Adrenal gland (tissue), 12 donors: ENCODE data around the gene MARF1. TPM values are rescaled to one million over a fixed set of nuclear protein-coding genes. Genes with fewer than 3 reads are reported as not detected.

Experiments used
- DNase-seq, 7 donors: peaks; one replicate each; pipeline ENCODE4 v3.0.0-alpha.2; 2019 to 2020
- H3K27ac ChIP-seq, 5 donors: fragments of 200-600 bp; sonication (generic) in 4 of 5; 1 replicate in 3 of 5; 2 replicates in 2 of 5; pipeline versions ENCODE4 v1.5.1 to v1.8.0; 2016 to 2020; ENCODE audit warnings: mild to moderate bottlenecking in 1 of 5
- H3K27me3 ChIP-seq: fragments of 200-600 bp; 2 replicates; pipeline ENCODE4 v1.8.0; 2021
- H3K36me3 ChIP-seq, 2 donors: fragments of 200-600 bp; replicated peaks in 1 of 2; 1 replicate in 1 of 2; 2 replicates in 1 of 2; pipeline versions ENCODE4 v1.5.1 to v1.8.0; 2018 to 2022
- H3K4me1 ChIP-seq, 2 donors: fragments of 200-600 bp; replicated peaks in 1 of 2; 1 replicate in 1 of 2; 2 replicates in 1 of 2; pipeline versions ENCODE4 v1.5.1 to v1.8.0; 2018 to 2021
- H3K4me3 ChIP-seq, 4 donors: fragments of 200-600 bp; sonication (generic) in 3 of 4; one replicate each; pipeline ENCODE4 v1.5.1; 2016 to 2018
- H3K9me3 ChIP-seq, 3 donors: fragments of 200-600 bp; sonication (generic) in 1 of 3; replicated peaks in 1 of 3; 1 replicate in 2 of 3; 2 replicates in 1 of 3; pipeline versions ENCODE4 v1.5.1 to v1.8.0; 2016 to 2021
- POLR2A ChIP-seq, 2 donors: fragments of 450-650 bp; IDR thresholded peaks; one replicate each; pipeline ENCODE4 v1.6.1; 2017; ENCODE audit warnings: antibody characterized with exemption in 2 of 2, mild to moderate bottlenecking in 2 of 2, moderate library complexity in 1 of 2
- WGBS, 4 donors: extraction: QIAGEN DNeasy Blood & Tissue Kit in 2 of 4; methylation state at CpG; one replicate each; pipeline versions ENCODE4 v1.1.5 to v1.1.7; 2013 to 2017; 5-methylcytosine and 5-hydroxymethylcytosine counted together
- intact Hi-C, 2 donors: fragments of 100-400 bp; cut with DNase I; formaldehyde crosslinking; loops; one replicate each; pipeline versions ENCODE4 v1.14.1 to v1.15.0; 2022 to 2023
- polyA plus RNA-seq, 3 donors: library from polyadenylated mRNA; stranded (reverse); fragments of 200-250 nt in 2 of 3; fragments of 350-450 nt in 1 of 3; fragmentation: Illumina TruSeq in 1 of 3; extraction: RNeasy Lipid Tissue Mini Kit (QIAGEN cat#74804) in 1 of 3; gene quantifications; one replicate each; pipeline ENCODE4 v1.2.3, GENCODE V29; 2013 to 2014
- total RNA-seq, 9 donors: library from RNA; depleted of rRNA in 4 of 9; stranded (reverse); fragments of >200 nt in 4 of 9; fragments of 120-200 nt in 1 of 9; fragmentation: NEBNext Ultra II Directional in 1 of 9; extraction: Animal tissue kit (Norgen Biotek cat#: 25700) in 1 of 9; gene quantifications; one replicate each; pipeline versions ENCODE4 v1.1.0 to v1.2.4, GENCODE V29; 2013 to 2023
- TF ChIP-seq, protein P1 (sequence below), 6 experiments: fragments of 450-650 bp in 4 of 6; fragments of 200-600 bp in 2 of 6; sonication (generic) in 1 of 6; IDR thresholded peaks; 1 replicate in 5 of 6; 2 replicates in 1 of 6; pipeline versions ENCODE4 v1.5.1 to v1.8.0; 2016 to 2021; ENCODE audit warnings: antibody characterized with exemption in 6 of 6, mild to moderate bottlenecking in 2 of 6, moderate library complexity in 1 of 6
- donor health status: healthy with polysubstance abuse.
- donor health status: Bipolar disorder and iron deficiency.
- donor health status: DM: yes; HTN: yes; CAD: no.
- donor health status: DM: no; HTN: no; CAD: no.
- donor health status: DM: no; HTN: no; CAD: no.
- donor health status: DM: yes; HTN: yes; CAD: no.

The MARF1 gene
- total and polyA plus RNA-seq, 12 donors: 13.2 to 77.9 (median 34.2) TPM

DNA sequence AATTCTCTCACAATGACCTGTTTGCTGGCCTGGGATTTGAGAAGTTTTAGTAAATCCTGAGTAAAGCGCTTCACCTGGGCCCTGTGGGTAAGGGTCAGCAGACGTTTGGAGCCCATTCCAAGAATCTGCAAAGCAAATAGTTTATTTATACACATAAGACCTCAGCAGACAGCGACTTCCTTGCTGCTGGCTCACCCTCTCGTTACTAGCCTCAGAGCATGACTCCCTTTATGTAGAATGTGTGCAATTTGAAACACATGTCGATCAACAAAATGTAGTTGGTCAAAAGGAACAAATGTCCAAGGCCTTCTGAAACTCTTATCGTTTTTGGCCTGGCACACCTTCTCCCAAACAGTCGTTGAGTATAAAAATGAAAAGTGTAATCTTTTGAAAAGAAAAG lies 31.3 kb downstream of the MARF1 start:
- TF ChIP-seq, protein P1, sequence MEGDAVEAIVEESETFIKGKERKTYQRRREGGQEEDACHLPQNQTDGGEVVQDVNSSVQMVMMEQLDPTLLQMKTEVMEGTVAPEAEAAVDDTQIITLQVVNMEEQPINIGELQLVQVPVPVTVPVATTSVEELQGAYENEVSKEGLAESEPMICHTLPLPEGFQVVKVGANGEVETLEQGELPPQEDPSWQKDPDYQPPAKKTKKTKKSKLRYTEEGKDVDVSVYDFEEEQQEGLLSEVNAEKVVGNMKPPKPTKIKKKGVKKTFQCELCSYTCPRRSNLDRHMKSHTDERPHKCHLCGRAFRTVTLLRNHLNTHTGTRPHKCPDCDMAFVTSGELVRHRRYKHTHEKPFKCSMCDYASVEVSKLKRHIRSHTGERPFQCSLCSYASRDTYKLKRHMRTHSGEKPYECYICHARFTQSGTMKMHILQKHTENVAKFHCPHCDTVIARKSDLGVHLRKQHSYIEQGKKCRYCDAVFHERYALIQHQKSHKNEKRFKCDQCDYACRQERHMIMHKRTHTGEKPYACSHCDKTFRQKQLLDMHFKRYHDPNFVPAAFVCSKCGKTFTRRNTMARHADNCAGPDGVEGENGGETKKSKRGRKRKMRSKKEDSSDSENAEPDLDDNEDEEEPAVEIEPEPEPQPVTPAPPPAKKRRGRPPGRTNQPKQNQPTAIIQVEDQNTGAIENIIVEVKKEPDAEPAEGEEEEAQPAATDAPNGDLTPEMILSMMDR (IDR thresholded peaks at IDR 0.05): no peak
- TF ChIP-seq POLR2A (IDR thresholded peaks at IDR 0.05): no peak
- no peak overlapping the region for H3K4me3 ChIP-seq
- no peak overlapping the region for H3K27ac ChIP-seq
- H3K4me1 ChIP-seq: no peaks in the 10 kb centered on the region
- peaks cover 0 to 74% of the 10 kb centered on the region in 2 donors for H3K36me3 ChIP-seq
- intact Hi-C loops: no loop called here
- DNase-seq: no peak
- 88 to 95% (median 91%) methylated on average over 7 of the region's 7 CpGs for WGBS, 4 donors
- no peaks in the 10 kb centered on the region for H3K9me3 ChIP-seq
- no peaks in the 10 kb centered on the region for H3K27me3 ChIP-seq

DNA sequence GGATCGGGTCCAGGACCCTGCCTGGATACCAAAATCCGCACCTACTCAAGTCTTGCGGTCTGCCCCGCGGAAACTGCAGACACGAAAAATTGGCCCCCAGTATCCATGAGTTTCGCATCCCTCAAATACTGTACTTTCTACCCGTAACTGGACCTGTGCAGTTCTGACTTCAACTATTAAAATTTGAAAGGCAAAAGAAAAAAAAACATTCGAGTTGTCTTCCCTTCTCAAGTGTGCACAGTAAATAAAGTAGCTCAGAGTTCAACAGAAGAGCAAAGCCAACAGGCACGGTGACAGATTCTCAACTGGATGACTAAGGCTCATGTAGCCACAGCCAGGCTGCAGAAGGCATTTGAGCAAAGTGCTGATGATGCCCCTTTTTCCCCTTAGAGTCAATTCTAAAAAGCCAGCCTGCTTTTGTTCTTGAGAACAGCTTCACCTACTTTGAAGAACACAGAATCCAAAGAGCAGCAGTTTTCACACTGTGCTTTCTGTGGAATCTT lies 32.5 kb downstream of the MARF1 start:
- 92 to 96% (median 95%) methylated on average over 10 of the region's 10 CpGs for WGBS, 4 donors
- intact Hi-C loops: no loop called here
- peaks cover 0 to 74% of the 10 kb centered on the region in 2 donors for H3K36me3 ChIP-seq
- no peak overlapping the region for H3K27ac ChIP-seq
- no peak overlapping the region for H3K4me3 ChIP-seq
- DNase-seq: no peak
- H3K27me3 ChIP-seq: no peaks in the 10 kb centered on the region
- no peaks in the 10 kb centered on the region for H3K4me1 ChIP-seq
- TF ChIP-seq, protein P1 (IDR thresholded peaks at IDR 0.05): no peak
- no peak for TF ChIP-seq POLR2A (IDR thresholded peaks at IDR 0.05)
- H3K9me3 ChIP-seq: no peaks in the 10 kb centered on the region

DNA sequence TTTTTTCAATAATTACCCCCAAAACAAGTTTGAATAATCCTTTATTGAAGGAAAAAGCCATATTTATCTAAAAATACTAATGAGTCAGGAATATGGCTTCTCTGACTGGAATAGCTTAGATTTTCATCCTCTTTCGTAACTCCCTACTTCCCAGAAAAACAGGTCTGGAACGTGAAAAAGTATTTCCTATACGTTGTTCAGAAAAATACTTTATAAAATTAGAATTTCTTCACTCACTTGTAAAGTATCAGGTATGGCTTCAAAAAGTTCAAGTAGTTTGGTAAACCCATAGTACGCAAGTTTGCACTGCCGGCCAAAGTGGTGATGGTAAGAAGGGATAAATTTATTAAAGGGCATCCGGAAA lies 33.7 kb downstream of the MARF1 start:
- H3K27ac ChIP-seq: no peak overlapping the region
- H3K4me3 ChIP-seq: no peak overlapping the region
- DNase-seq: no peak
- no peaks in the 10 kb centered on the region for H3K9me3 ChIP-seq
- TF ChIP-seq, protein P1 (IDR thresholded peaks at IDR 0.05): no peak
- no peak for TF ChIP-seq POLR2A (IDR thresholded peaks at IDR 0.05)
- intact Hi-C loops: no loop called here
- WGBS, 4 donors: 91 to 93% (median 91%) methylated on average over 6 of the region's 6 CpGs
- no peaks in the 10 kb centered on the region for H3K27me3 ChIP-seq
- peaks cover 0 to 73% of the 10 kb centered on the region in 2 donors for H3K36me3 ChIP-seq
- H3K4me1 ChIP-seq: no peaks in the 10 kb centered on the region

DNA sequence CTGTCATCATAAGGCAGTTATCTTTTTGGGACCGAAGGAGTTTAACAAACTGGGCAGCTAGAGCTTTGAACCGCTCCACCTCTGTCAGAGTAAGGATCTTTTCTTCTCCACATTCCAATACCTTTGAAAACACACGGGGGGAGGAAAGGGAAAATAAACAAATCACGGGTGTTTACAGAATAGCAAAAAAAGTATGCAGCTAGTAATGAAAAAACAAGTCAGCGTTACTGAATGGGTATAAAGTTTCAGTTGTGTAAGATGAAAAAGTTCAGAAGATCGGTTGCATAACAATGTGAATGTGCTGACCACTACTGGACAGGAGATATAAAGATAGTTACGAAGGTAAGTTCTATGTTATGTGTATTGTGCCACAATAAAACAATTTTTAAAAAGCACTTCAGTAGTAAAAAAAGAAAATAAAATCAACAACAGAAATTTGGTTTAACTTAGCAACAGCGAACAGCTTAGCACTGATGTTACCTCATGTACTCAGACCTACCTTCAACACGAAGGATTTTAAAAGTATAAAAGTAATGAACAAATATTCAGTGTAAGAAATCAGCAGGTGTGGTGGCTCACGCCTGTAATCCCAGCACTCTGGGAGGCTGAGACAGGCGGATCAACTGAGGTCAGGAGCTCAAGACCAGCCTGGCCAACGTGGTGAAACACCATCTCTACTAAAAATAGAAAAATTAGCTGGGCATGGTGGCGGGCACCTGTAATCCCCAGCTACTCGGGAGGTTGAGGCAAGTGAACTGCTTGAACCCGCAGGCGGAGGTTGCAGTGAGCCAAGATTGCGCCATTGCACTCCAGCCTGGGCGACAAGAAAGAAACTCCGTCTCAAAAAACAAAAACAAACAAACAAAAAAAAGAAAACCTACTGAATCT lies 34.3 kb downstream of the MARF1 start:
- DNase-seq: no peak
- WGBS, 4 donors: 87 to 90% (median 89%) methylated on average over 19 of the region's 19 CpGs
- no peak overlapping the region for H3K4me3 ChIP-seq
- intact Hi-C loops: no loop called here
- H3K4me1 ChIP-seq: no peaks in the 10 kb centered on the region
- H3K9me3 ChIP-seq: no peaks in the 10 kb centered on the region
- H3K36me3 ChIP-seq: peaks cover 0 to 73% of the 10 kb centered on the region in 2 donors
- no peak for TF ChIP-seq POLR2A (IDR thresholded peaks at IDR 0.05)
- TF ChIP-seq, protein P1 (IDR thresholded peaks at IDR 0.05): no peak
- no peak overlapping the region for H3K27ac ChIP-seq
- H3K27me3 ChIP-seq: no peaks in the 10 kb centered on the region
